ENCODE measurements around the gene ATP1A2. TPM values are rescaled to one million over a fixed set of nuclear protein-coding genes. Genes with fewer than 3 reads are reported as not detected.

ATP1A2 gene
- total RNA-seq, 2 donors from 2014 or later, result not detected

- DNase-seq (no peak), ATAC-seq (no peak)
- H3K9me3 ChIP-seq (ENCODE audit: control insufficient read depth, low read length, poor library complexity, severe bottlenecking), result no peaks in the 10 kb centered on the region
- Mint-ChIP-seq H3K4me3 (no peak overlapping the region), H3K27me3 (peaks cover 69% of the 10 kb centered on the region), H3K36me3 (ENCODE audit: low read depth) (peaks cover 2% of the 10 kb centered on the region), H3K27ac (no peak overlapping the region), H3K4me1 (peaks cover 10% of the 10 kb centered on the region)
These were observed 61.7 kb downstream of the ATP1A2 start for GRCh38 chr1:160177231-160177630.

- ATAC-seq, result no peak
- Mint-ChIP-seq H3K4me3 (no peak overlapping the region), H3K36me3 (ENCODE audit: low read depth) (peaks cover 2% of the 10 kb centered on the region), H3K27me3 (peaks cover 65% of the 10 kb centered on the region), H3K4me1 (peaks cover 10% of the 10 kb centered on the region), H3K27ac (no peak overlapping the region)
- DNase-seq, result no peak
- H3K9me3 ChIP-seq (ENCODE audit: control insufficient read depth, low read length, poor library complexity, severe bottlenecking), result no peaks in the 10 kb centered on the region
These were observed 62.1 kb downstream of the ATP1A2 start for GRCh38 chr1:160177667-160178066.

- Mint-ChIP-seq H3K4me1 (peaks cover 5% of the 10 kb centered on the region), H3K27ac (no peak overlapping the region), H3K27me3 (peaks cover 61% of the 10 kb centered on the region), H3K36me3 (ENCODE audit: low read depth) (peaks cover 2% of the 10 kb centered on the region), H3K4me3 (no peak overlapping the region)
- DNase-seq, result no peak
- ATAC-seq, result no peak
- H3K9me3 ChIP-seq (ENCODE audit: control insufficient read depth, low read length, poor library complexity, severe bottlenecking), result no peaks in the 10 kb centered on the region
These were observed 63.2 kb downstream of the ATP1A2 start for GRCh38 chr1:160178731-160179130.

GRCh38 chr1:160179336-160179735 lies 63.8 kb downstream of the ATP1A2 start:
- ATAC-seq, result no peak
- H3K4me1 Mint-ChIP-seq, result peaks cover 4% of the 10 kb centered on the region
- no peaks in the 10 kb centered on the region for H3K9me3 ChIP-seq (ENCODE audit: control insufficient read depth, low read length, poor library complexity, severe bottlenecking)
- DNase-seq, result no peak
- H3K4me3 Mint-ChIP-seq, result no peak overlapping the region
- no peak overlapping the region for H3K27ac Mint-ChIP-seq
- H3K36me3 Mint-ChIP-seq (ENCODE audit: low read depth), result peaks cover 2% of the 10 kb centered on the region
- peaks cover 55% of the 10 kb centered on the region for H3K27me3 Mint-ChIP-seq

GRCh38 chr1:160186246-160186645 lies 70.7 kb downstream of the ATP1A2 start:
- ATAC-seq (no peak), DNase-seq (no peak)
- peaks cover 34% of the 10 kb centered on the region for H3K27me3 Mint-ChIP-seq
- peaks cover 4% of the 10 kb centered on the region for H3K4me1 Mint-ChIP-seq
- peaks cover 5% of the 10 kb centered on the region for H3K36me3 Mint-ChIP-seq (ENCODE audit: low read depth)
- H3K27ac Mint-ChIP-seq, result peak overlapping the region; percentile 43
- no peak overlapping the region for H3K4me3 Mint-ChIP-seq
- no peaks in the 10 kb centered on the region for H3K9me3 ChIP-seq (ENCODE audit: control insufficient read depth, low read length, poor library complexity, severe bottlenecking)

- ATAC-seq (no peak), DNase-seq (no peak)
- H3K4me1 Mint-ChIP-seq, result peaks cover 4% of the 10 kb centered on the region
- H3K27ac Mint-ChIP-seq, result peak overlapping the region; percentile 43
- no peaks in the 10 kb centered on the region for H3K9me3 ChIP-seq (ENCODE audit: control insufficient read depth, low read length, poor library complexity, severe bottlenecking)
- H3K4me3 Mint-ChIP-seq, result no peak overlapping the region
- peaks cover 30% of the 10 kb centered on the region for H3K27me3 Mint-ChIP-seq
- H3K36me3 Mint-ChIP-seq (ENCODE audit: low read depth), result peaks cover 5% of the 10 kb centered on the region
These were observed 71.2 kb downstream of the ATP1A2 start for GRCh38 chr1:160186729-160187128.

GRCh38 chr1:160187407-160187806 lies 71.8 kb downstream of the ATP1A2 start:
- Mint-ChIP-seq H3K27me3 (peaks cover 26% of the 10 kb centered on the region), H3K27ac (no peak overlapping the region), H3K4me3 (no peak overlapping the region), H3K4me1 (peaks cover 2% of the 10 kb centered on the region), H3K36me3 (ENCODE audit: low read depth) (peaks cover 3% of the 10 kb centered on the region)
- ATAC-seq (no peak), DNase-seq (no peak)
- no peaks in the 10 kb centered on the region for H3K9me3 ChIP-seq (ENCODE audit: control insufficient read depth, low read length, poor library complexity, severe bottlenecking)

GRCh38 chr1:160188341-160188740 lies 72.8 kb downstream of the ATP1A2 start:
- Mint-ChIP-seq H3K27ac (no peak overlapping the region), H3K27me3 (peaks cover 19% of the 10 kb centered on the region), H3K4me1 (peaks cover 2% of the 10 kb centered on the region)

GRCh38 chr1:160189649-160190625 lies 74.4 kb downstream of the ATP1A2 start, which contains the start of gene CASQ1:
Gene CASQ1, plus strand, starts transcription at chr1:160190575. Its CDS starts 177 bp downstream, at chr1:160190752.
- no peak within 1 kb of the TSS for H3K27ac Mint-ChIP-seq

More at GRCh38 chr1:160188341-160188740, 72.8 kb downstream of the ATP1A2 start:
- Mint-ChIP-seq H3K36me3 (ENCODE audit: low read depth) (peaks cover 3% of the 10 kb centered on the region), H3K4me3 (no peak overlapping the region)
- no peaks in the 10 kb centered on the region for H3K9me3 ChIP-seq (ENCODE audit: control insufficient read depth, low read length, poor library complexity, severe bottlenecking)
- ATAC-seq (no peak), DNase-seq (no peak)

GRCh38 chr1:160191756-160192155 lies 76.2 kb downstream of the ATP1A2 start:
- Mint-ChIP-seq H3K4me3 (no peak overlapping the region), H3K4me1 (no peaks in the 10 kb centered on the region), H3K27me3 (peaks cover 13% of the 10 kb centered on the region), H3K27ac (no peak overlapping the region), H3K36me3 (ENCODE audit: low read depth) (no peaks in the 10 kb centered on the region)
- no peak for ATAC-seq
- no peaks in the 10 kb centered on the region for H3K9me3 ChIP-seq (ENCODE audit: control insufficient read depth, low read length, poor library complexity, severe bottlenecking)
- DNase-seq, result no peak

More at GRCh38 chr1:160189649-160190625, 74.4 kb downstream of the ATP1A2 start, which contains the start of gene CASQ1:
- H3K9me3 ChIP-seq (ENCODE audit: control insufficient read depth, low read length, poor library complexity, severe bottlenecking), result no peaks in the 10 kb centered on the region
- Mint-ChIP-seq H3K4me1 (peaks cover 2% of the 10 kb centered on the region), H3K36me3 (ENCODE audit: low read depth) (peaks cover 3% of the 10 kb centered on the region), H3K4me3 (no peak within 1 kb of the TSS), H3K27me3 (peaks cover 19% of the 10 kb centered on the region)
- DNase-seq (no peak), ATAC-seq (no peak)

GRCh38 chr1:160192234-160192633 lies 76.7 kb downstream of the ATP1A2 start:
- no peaks in the 10 kb centered on the region for H3K9me3 ChIP-seq (ENCODE audit: control insufficient read depth, low read length, poor library complexity, severe bottlenecking)
- peak overlapping the region; percentile 56 for H3K4me3 Mint-ChIP-seq
- H3K27ac Mint-ChIP-seq, result no peak overlapping the region
- ATAC-seq (no peak), DNase-seq (no peak)
- no peaks in the 10 kb centered on the region for H3K36me3 Mint-ChIP-seq (ENCODE audit: low read depth)
- no peaks in the 10 kb centered on the region for H3K4me1 Mint-ChIP-seq
- peaks cover 10% of the 10 kb centered on the region for H3K27me3 Mint-ChIP-seq
